ENCODE data around the gene ITFG1. TPM values are rescaled to one million over a fixed set of nuclear protein-coding genes. Genes with fewer than 3 reads are reported as not detected.
"Not testable (repeated sequence)": the region's sequence is repeated elsewhere in the genome, so short reads cannot be mapped to it uniquely, and the experiment has no call there.

ITFG1 gene
- total RNA-seq, 1 experiment from 2014 or later, result 18.0 TPM

DNA sequence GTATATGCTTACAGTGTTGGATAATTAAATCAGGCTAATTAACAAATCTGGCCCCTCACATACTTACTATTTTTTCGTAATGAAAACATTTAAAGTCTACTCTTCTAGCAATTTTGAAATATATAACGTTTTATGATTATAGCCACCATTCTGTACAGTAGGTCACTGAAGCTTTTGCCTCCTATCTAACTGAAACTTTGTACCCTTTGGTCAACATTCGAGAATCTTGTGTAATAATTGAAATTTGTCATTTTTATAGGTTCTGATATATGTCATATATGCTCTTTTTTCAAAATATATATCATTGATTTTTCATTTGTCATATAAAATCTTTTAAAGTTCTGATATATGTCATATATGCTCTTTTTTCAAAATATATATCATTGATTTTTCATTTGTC is 12.9 kb upstream of the ITFG1 start:
- DNase-seq, result no peak
- Histone ChIP-seq H3K27me3 (ENCODE audit: insufficient read depth, low read length) (no peaks in the 10 kb centered on the region), H3K56ac (ENCODE audit: insufficient read length, low read depth, low read length) (no peak overlapping the region), H3K4me1 (ENCODE audit: insufficient read depth, low read length) (no peaks in the 10 kb centered on the region), H4K91ac (ENCODE audit: insufficient read length, low read depth, low read length) (no peak overlapping the region), H3K79me1 (ENCODE audit: insufficient read depth, low read depth, low read length, poor library complexity, severe bottlenecking) (no peaks in the 10 kb centered on the region), H3K9ac (ENCODE audit: extremely low read depth, insufficient read length, low read length) (no peak overlapping the region), H2BK20ac (ENCODE audit: low read depth, low read length, poor library complexity, severe bottlenecking) (no peak overlapping the region), H3K4me2 (ENCODE audit: insufficient read depth, insufficient read length, low read length) (no peak overlapping the region), H4K20me1 (ENCODE audit: control insufficient read depth, insufficient read depth, insufficient read length) (no peaks in the 10 kb centered on the region), H3K9me3 (ENCODE audit: control insufficient read depth, low read depth, low read length) (no peaks in the 10 kb centered on the region), H3T11ph (ENCODE audit: low read length) (no peak overlapping the region), H3K79me2 (ENCODE audit: insufficient read depth, low read length) (no peaks in the 10 kb centered on the region), H3K23ac (ENCODE audit: insufficient read length, low read depth, low read length) (no peak overlapping the region), H2BK12ac (ENCODE audit: insufficient read length, low read depth, low read length) (no peak overlapping the region), H3K18ac (ENCODE audit: insufficient read length, low read depth, low read length) (no peak overlapping the region), H3K23me2 (ENCODE audit: insufficient read length, low read depth, low read length, poor library complexity, severe bottlenecking) (no peaks in the 10 kb centered on the region), H3K4ac (ENCODE audit: low read depth, low read length) (no peak overlapping the region), H2BK5ac (ENCODE audit: insufficient read length, low read length) (no peak overlapping the region), H2BK120ac (ENCODE audit: low read depth, low read length, poor library complexity, severe bottlenecking) (no peak overlapping the region), H2AK5ac (ENCODE audit: insufficient read length, low read length) (no peak overlapping the region), H2BK15ac (ENCODE audit: low read depth, low read length) (no peak overlapping the region), H4K8ac (replicated peaks; ENCODE audit: insufficient read length, low read depth, low read length) (no peak overlapping the region), H2AFZ (ENCODE audit: low read length) (no peak overlapping the region), H4K5ac (ENCODE audit: insufficient read length, low read depth, low read length) (no peak overlapping the region), H3K14ac (ENCODE audit: insufficient read depth, low read length) (no peak overlapping the region), H3K27ac (ENCODE audit: insufficient read length, low read depth, low read length) (no peak overlapping the region)
- Mint-ChIP-seq H3K27me3 (ENCODE audit: low read depth) (no peaks in the 10 kb centered on the region; the same call in 1 of the 2 replicates), H3K4me1 (peaks cover 0 to 6% of the 10 kb centered on the region in 2 experiments), H3K9me3 (no peaks in the 10 kb centered on the region), H3K27ac (no peak overlapping the region), H3K36me3 (ENCODE audit: insufficient read depth in 1 of 3, low read depth in 3 of 3) (no peaks in the 10 kb centered on the region; a peak in 1 of 7 replicates), H3K4me3 (no peak overlapping the region)
- TF ChIP-seq, protein P1, sequence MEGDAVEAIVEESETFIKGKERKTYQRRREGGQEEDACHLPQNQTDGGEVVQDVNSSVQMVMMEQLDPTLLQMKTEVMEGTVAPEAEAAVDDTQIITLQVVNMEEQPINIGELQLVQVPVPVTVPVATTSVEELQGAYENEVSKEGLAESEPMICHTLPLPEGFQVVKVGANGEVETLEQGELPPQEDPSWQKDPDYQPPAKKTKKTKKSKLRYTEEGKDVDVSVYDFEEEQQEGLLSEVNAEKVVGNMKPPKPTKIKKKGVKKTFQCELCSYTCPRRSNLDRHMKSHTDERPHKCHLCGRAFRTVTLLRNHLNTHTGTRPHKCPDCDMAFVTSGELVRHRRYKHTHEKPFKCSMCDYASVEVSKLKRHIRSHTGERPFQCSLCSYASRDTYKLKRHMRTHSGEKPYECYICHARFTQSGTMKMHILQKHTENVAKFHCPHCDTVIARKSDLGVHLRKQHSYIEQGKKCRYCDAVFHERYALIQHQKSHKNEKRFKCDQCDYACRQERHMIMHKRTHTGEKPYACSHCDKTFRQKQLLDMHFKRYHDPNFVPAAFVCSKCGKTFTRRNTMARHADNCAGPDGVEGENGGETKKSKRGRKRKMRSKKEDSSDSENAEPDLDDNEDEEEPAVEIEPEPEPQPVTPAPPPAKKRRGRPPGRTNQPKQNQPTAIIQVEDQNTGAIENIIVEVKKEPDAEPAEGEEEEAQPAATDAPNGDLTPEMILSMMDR (conservative IDR thresholded peaks at IDR 0.05), result no peak
- no CpG with 5 or more reads among the region's 3 CpGs for WGBS (ENCODE audit: extremely low coverage, insufficient read length, low lambda C conversion rate)

DNA sequence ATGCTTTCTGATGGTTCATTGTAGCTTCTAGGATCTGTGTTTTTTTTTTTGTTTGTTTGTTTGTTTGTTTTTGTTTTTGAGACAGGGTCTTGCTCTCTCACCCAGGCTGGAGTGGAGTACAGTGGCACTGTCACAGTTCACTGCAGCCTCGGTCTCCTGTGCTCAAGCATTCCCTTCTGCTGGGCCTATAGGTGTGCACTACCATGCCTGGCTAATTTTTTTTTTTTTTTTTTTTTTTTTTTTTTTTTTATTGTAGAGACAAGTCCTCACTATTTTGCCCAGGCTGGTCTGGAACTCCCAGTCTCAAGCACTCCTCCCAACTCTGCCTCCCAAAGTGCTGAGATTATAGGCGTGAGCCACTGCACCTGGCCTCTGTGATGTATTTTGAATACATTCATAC is 12.1 kb upstream of the ITFG1 start:
- H3K9ac ChIP-seq (ENCODE audit: extremely low read depth, insufficient read length, low read length); H3K56ac ChIP-seq (ENCODE audit: insufficient read length, low read depth, low read length); DNase-seq; H4K5ac ChIP-seq (ENCODE audit: insufficient read length, low read depth, low read length); H3K4me2 ChIP-seq (ENCODE audit: insufficient read depth, insufficient read length, low read length); H4K20me1 ChIP-seq (ENCODE audit: control insufficient read depth, insufficient read depth, insufficient read length); H3K4me3 Mint-ChIP-seq; H2BK12ac ChIP-seq (ENCODE audit: insufficient read length, low read depth, low read length); H4K91ac ChIP-seq (ENCODE audit: insufficient read length, low read depth, low read length); H3K79me1 ChIP-seq (ENCODE audit: insufficient read depth, low read depth, low read length, poor library complexity, severe bottlenecking); H3K27ac Mint-ChIP-seq; H2AFZ ChIP-seq (ENCODE audit: low read length); H3K14ac ChIP-seq (ENCODE audit: insufficient read depth, low read length); H3K9me3 Mint-ChIP-seq; H3K4ac ChIP-seq (ENCODE audit: low read depth, low read length); H4K8ac ChIP-seq (replicated peaks; ENCODE audit: insufficient read length, low read depth, low read length); H3K18ac ChIP-seq (ENCODE audit: insufficient read length, low read depth, low read length); H3K27ac ChIP-seq (ENCODE audit: insufficient read length, low read depth, low read length); H3K23ac ChIP-seq (ENCODE audit: insufficient read length, low read depth, low read length); H2BK15ac ChIP-seq (ENCODE audit: low read depth, low read length); H3K9me3 ChIP-seq (ENCODE audit: control insufficient read depth, low read depth, low read length); H3K36me3 Mint-ChIP-seq (ENCODE audit: insufficient read depth in 1 of 3, low read depth in 3 of 3); H2BK120ac ChIP-seq (ENCODE audit: low read depth, low read length, poor library complexity, severe bottlenecking); H3K27me3 ChIP-seq (ENCODE audit: insufficient read depth, low read length); H3K79me2 ChIP-seq (ENCODE audit: insufficient read depth, low read length); H2AK5ac ChIP-seq (ENCODE audit: insufficient read length, low read length); H3K4me1 ChIP-seq (ENCODE audit: insufficient read depth, low read length); H2BK20ac ChIP-seq (ENCODE audit: low read depth, low read length, poor library complexity, severe bottlenecking); H3K27me3 Mint-ChIP-seq (ENCODE audit: low read depth); H3K23me2 ChIP-seq (ENCODE audit: insufficient read length, low read depth, low read length, poor library complexity, severe bottlenecking); H2BK5ac ChIP-seq (ENCODE audit: insufficient read length, low read length); H3T11ph ChIP-seq (ENCODE audit: low read length): not testable (repeated sequence)
- peaks cover 2 to 11% of the 10 kb centered on the region in 2 experiments for H3K4me1 Mint-ChIP-seq
- WGBS (ENCODE audit: extremely low coverage, insufficient read length, low lambda C conversion rate), result no CpG with 5 or more reads among the region's 2 CpGs
